HG02852 (cell line): ENCODE data around the gene NMT2.
"Not testable (repeated sequence)": the region's sequence is repeated elsewhere in the genome, so short reads cannot be mapped to it uniquely, and the experiment has no call there.

Experiments
- ATAC-seq: cut with Tn5 transposase; IDR thresholded peaks from one replicate; pipeline ENCODE4 v1.9.1; 2021; ENCODE audit warnings: mild to moderate bottlenecking, moderate library complexity; ENCODE audit not compliant: unreplicated experiment

NMT2 gene

DNA sequence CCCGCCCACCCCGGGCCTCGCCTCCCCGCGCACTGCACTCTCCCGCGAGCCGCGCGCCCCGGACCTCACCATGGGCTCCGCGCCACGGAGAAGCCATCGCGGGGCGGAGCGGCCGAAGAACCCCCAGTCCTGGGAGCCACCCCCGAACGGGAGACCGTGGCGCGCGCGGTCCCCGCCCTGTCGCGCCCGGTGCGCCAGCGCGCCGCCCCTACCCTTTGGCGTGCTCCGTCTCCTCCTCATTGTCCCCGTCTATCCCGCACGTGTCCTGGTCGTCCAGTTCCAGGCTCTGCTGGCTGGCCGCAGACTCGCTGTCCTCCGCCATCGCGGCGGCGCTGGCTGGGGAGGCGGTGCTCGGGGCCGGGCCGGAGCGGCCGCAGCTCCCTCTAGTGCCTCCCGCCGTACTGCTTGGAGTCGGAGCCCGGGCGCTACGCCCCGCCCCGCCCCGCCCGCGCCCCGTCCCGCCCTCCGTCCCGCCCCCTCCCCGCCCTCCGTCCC, at the start of gene NMT2:
Gene NMT2 (minus strand): TSS at position 403 of the 495 bp plus-strand sequence. CDS start 81 bp downstream, at position 322.
- peak; percentile 91 for ATAC-seq

- no peak for ATAC-seq
These were observed 48.2 kb upstream of the NMT2 start for GRCh38 chr10:15216700-15217099.

GRCh38 chr10:15214237-15214636, 45.7 kb upstream of the NMT2 start:
- ATAC-seq = no peak

GRCh38 chr10:15213461-15213861, 45.0 kb upstream of the NMT2 start:
- no peak for ATAC-seq

GRCh38 chr10:15211464-15211979, 43.0 kb upstream of the NMT2 start:
- ATAC-seq = no peak

DNA sequence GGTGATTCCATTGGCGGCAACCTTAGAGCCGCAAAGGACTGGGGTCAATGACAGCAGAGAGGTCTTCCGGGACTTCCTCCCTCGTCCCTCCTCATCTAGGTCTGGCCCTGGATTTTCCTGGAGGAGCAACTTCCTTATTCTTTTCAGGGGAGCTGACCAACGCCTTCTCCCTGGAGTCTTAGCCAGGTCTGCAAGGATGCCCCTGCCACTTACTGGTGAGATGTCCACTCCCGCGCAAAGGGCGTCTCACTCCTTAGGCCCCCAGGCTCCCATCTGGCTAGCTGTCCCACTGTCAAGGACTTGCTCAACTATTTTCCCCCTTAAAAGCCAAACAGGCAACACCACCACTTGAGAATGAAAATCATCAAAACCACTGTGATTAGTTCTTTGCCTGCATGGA, 42.0 kb upstream of the NMT2 start:
- no peak for ATAC-seq

GRCh38 chr10:15209827-15210509, 41.5 kb upstream of the NMT2 start:
- ATAC-seq = no peak

DNA sequence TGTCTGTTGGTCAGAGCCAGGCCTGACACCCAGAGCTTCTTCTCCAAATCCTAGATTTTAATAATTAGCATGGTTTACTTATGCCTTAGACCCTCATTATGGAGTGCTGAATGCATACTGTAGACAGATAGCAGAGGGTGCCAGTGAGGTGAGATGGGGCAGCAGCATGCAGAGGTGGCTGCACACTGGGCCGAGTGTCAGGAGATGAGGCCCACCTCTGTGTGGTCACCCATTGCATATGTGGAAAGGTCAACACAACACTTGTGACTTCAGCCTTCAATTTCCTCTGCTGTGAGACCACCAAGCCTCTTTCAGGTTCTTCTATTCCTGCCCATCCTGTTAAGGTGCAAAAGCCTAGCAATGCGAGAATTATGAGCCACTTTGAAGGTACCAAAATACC, 39.7 kb upstream of the NMT2 start:
- ATAC-seq = no peak

- not testable (repeated sequence) for ATAC-seq
These were observed 38.9 kb upstream of the NMT2 start for GRCh38 chr10:15207410-15207809.

DNA sequence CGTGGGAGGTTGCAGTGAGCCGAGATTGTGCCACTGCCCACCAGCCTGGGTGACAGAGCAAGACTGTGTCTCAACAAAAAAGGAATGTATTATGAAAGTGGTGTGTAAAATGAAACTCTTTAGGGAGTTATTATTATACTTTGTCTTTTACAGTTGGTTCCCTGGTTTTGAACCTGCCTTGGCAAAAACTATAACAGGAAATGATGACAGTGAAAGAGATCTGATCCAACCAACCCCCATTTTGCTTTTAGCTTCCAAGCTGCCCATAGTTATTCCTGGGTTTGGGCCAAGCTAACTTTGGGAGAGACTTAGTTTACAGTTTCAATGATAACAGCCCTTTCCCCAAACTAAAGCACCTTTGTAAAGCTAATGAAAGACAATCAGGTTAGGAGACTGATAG, 34.1 kb upstream of the NMT2 start:
- ATAC-seq = no peak

GRCh38 chr10:15202301-15202621, 33.8 kb upstream of the NMT2 start:
- not testable (repeated sequence) for ATAC-seq

- ATAC-seq = no peak
These were observed 33.3 kb upstream of the NMT2 start for GRCh38 chr10:15201589-15202300.

- ATAC-seq = no peak
These were observed 32.1 kb upstream of the NMT2 start for GRCh38 chr10:15200626-15201025.

- ATAC-seq = no peak
These were observed 29.4 kb upstream of the NMT2 start for GRCh38 chr10:15197911-15198310.

DNA sequence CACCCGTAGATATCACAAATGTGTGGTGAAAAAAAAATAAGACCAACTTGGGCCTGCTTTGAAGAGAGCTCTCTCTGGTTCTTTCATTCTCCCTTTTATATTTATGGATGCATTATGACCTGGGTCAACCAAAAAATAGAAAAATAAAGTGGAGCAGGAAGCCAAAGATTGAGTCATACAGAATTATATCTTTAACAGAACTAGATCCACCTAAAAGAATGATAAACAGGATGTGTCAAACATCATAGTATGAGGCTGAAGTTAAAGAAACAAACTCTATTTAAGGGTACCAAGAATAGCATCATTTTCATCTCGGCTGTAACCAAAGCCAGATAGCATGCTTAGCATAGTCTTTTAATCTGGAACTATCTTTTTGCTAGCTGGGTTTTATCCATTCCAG, 28.8 kb upstream of the NMT2 start:
- no peak for ATAC-seq

GRCh38 chr10:15196021-15196834, 27.7 kb upstream of the NMT2 start:
- no peak for ATAC-seq

DNA sequence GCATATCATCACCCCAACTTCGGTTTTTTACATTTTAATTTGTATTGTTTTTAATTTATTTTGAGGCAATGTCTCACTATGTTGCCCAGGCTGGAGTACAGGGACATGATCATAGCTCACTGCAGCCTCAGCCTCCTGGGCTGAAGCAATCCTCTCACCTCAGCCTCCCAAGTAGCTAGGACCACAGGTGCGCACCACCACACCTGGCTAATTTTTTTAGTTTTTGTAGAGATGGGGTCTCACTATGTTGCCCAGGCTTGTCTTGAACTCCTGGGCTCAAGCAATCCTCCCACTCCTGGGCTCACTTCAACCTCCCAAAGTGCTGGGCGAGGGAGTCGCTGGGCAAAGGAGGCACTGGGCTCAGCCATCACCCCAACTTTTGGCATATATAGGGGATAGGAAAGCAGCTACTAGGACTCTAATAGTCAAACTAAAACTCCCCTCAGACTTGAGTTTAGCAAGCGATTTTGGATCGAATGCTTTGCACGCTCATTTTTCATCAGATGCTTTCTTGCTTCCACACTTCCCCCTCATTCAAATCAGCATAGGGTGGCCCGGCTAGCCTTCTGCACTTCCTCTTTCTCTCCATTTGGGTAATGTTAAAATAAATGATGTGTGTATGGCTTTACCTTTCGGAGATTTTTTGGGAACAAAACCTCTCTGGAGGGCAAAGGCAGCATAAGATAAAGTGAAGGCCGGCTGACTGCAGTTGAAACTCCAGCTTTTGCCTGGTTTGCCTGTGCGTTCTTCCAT, 20.8 kb upstream of the NMT2 start:
- no peak for ATAC-seq

DNA sequence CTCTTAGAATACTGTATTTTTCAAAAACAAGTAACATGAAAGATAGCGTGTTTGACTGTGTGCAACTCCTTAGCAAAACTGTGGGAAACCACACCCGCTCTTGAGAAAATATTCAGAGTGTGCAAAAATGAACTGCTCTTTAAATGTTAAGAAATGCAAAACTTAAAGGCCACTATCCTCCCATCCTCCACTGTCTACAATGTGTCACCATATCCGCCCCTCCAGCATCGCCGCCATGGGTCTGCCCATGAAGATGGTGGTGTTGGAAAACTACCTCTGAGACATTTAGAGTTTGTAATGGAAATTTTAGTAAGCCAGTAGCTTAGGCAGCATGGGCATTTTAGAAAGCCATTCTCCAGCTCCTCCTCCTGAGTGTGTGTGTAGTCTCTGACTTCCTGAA, 20.1 kb upstream of the NMT2 start:
- ATAC-seq = no peak

GRCh38 chr10:15183689-15184481, 15.4 kb upstream of the NMT2 start:
- ATAC-seq = no peak
